A549 (cell line): ENCODE results near the gene PRDM15. TPM values are rescaled to one million over a fixed set of nuclear protein-coding genes. Genes with fewer than 3 reads are reported as not detected.

ENCODE experiments used
- ATAC-seq, 2 experiments: fragments of 200-7000 bp in 1 of 2; fragments of >200 bp in 1 of 2; cut with Nextera tagmentation in 1 of 2; cut with Tn5 transposase in 1 of 2; 3 replicates each; pipeline versions ENCODE4 v1.8.0 to v1.9.1; 2018 to 2020; ENCODE audit warnings: mild to moderate bottlenecking in 1 of 2, moderate library complexity in 1 of 2
- CTCF ChIA-PET: fragments of 300-600 bp; sonication (Branson Sonifier 250); formaldehyde crosslinking; extraction: SDS; loops from one replicate; lab custom pipeline; 2021; ENCODE audit warnings: antibody characterized with exemption, inconsistent platforms; lab: Yijun Ruan, JAX
- POLR2A ChIA-PET: fragments of 350-600 bp; formaldehyde crosslinking; extraction: SDS; loops from one replicate; lab custom pipeline; 2021; ENCODE audit warnings: antibody characterized with exemption, inconsistent platforms; lab: Yijun Ruan, JAX
- DNase-seq, 2 experiments: peaks; one replicate each; pipeline versions ENCODE4 v3.0.0 to v3.0.0-alpha.2; 2011 to 2016; ENCODE audit warnings: low read depth in 1 of 2, low spot score in 1 of 2
- FAIRE-seq: peaks from 2 replicates; lab custom pipeline; 2011; peaks lifted over from hg19 to GRCh38; lab: Jason Lieb, UNC
- H3K27ac ChIP-seq, 2 experiments: fragments of >200 bp; sonication (Bioruptor Twin); formaldehyde crosslinking; 3 replicates each; pipeline ENCODE4 v1.5.1; 2016 to 2017
- H3K4me1 ChIP-seq: fragments of >200 bp; sonication (Bioruptor Twin); formaldehyde crosslinking; 3 replicates; pipeline ENCODE4 v1.6.1; 2016
- H3K4me2 ChIP-seq: fragments of >200 bp; sonication (Bioruptor Twin); formaldehyde crosslinking; 3 replicates; pipeline ENCODE4 v1.6.1; 2016
- H3K4me3 ChIP-seq: fragments of >200 bp; sonication (Bioruptor Twin); formaldehyde crosslinking; 3 replicates; pipeline ENCODE4 v1.5.1; 2016
- H3K9me3 ChIP-seq: fragments of >200 bp; sonication (Bioruptor Twin); formaldehyde crosslinking; 3 replicates; pipeline ENCODE4 v1.6.1; 2016
- CHD2 ChIP-seq: fragments of 150-350 bp; IDR thresholded peaks from 2 replicates; pipeline ENCODE4 v1.6.1; 2014; ENCODE audit warnings: low read length; ENCODE audit not compliant: partially characterized antibody
- EHF ChIP-seq: fragments of 250-450 bp; sonication (Bioruptor Pico); IDR thresholded peaks from 2 replicates; pipeline ENCODE4 v1.5.0; 2020; ENCODE audit warnings: mild to moderate bottlenecking
- EHMT2 ChIP-seq: fragments of 200-600 bp; sonication (generic); IDR thresholded peaks from 2 replicates; pipeline ENCODE4 v1.6.1; 2016; ENCODE audit warnings: antibody characterized with exemption, low read depth, mild to moderate bottlenecking, moderate library complexity
- FOSB ChIP-seq: fragments of 250-450 bp; sonication (Bioruptor Pico); IDR thresholded peaks from 2 replicates; pipeline ENCODE4 v1.5.0; 2020; ENCODE audit warnings: mild to moderate bottlenecking, moderate library complexity
- GATA3 ChIP-seq: IDR thresholded peaks from 2 replicates; pipeline ENCODE4 v1.6.1; 2012; ENCODE audit warnings: borderline replicate concordance
- JUN ChIP-seq, 2 experiments: fragments of >200 bp; sonication (Bioruptor Twin); formaldehyde crosslinking; IDR thresholded peaks; 2 replicates in 1 of 2; 3 replicates in 1 of 2; pipeline ENCODE4 v1.6.1; 2016 to 2017
- MAFK ChIP-seq: fragments of 450-650 bp; IDR thresholded peaks from 2 replicates; pipeline ENCODE4 v1.6.1; 2014; ENCODE audit not compliant: partially characterized antibody
- NR3C1 ChIP-seq: fragments of >200 bp; sonication (Bioruptor Twin); formaldehyde crosslinking; IDR thresholded peaks from 3 replicates; pipeline ENCODE4 v1.6.1; 2017
- PHF8 ChIP-seq: fragments of 200-600 bp; sonication (generic); IDR thresholded peaks from 2 replicates; pipeline ENCODE4 v1.6.1; 2016; ENCODE audit warnings: low read depth, mild to moderate bottlenecking, antibody characterized with exemption, moderate library complexity, borderline replicate concordance
- POLR2AphosphoS2 ChIP-seq: conservative IDR thresholded peaks from 2 replicates; pipeline ENCODE4 v1.6.1; 2012; ENCODE audit warnings: low read length, improper control_type of control experiment, inconsistent platforms
- RCOR1 ChIP-seq: fragments of 150-350 bp; IDR thresholded peaks from 2 replicates; pipeline ENCODE4 v1.6.1; 2014; ENCODE audit warnings: antibody characterized with exemption, low read length, low read depth
- RFX5 ChIP-seq: fragments of 450-650 bp; IDR thresholded peaks from 2 replicates; pipeline ENCODE4 v1.7.1; 2014; ENCODE audit warnings: antibody characterized with exemption, mild to moderate bottlenecking, moderate library complexity
- TP53 ChIP-seq: fragments of 250-450 bp; sonication (Bioruptor Pico); IDR thresholded peaks from 2 replicates; pipeline ENCODE4 v1.5.0; 2021; ENCODE audit warnings: mild to moderate bottlenecking, moderate library complexity
- ZC3H11A ChIP-seq: fragments of 450-650 bp; IDR thresholded peaks from 2 replicates; pipeline ENCODE4 v1.6.1; 2014; ENCODE audit warnings: antibody characterized with exemption, mild to moderate bottlenecking
- ZNF302 ChIP-seq: fragments of 250-450 bp; sonication (Bioruptor Pico); IDR thresholded peaks from 2 replicates; pipeline ENCODE4 v1.9.0; 2021; ENCODE audit warnings: inconsistent platforms, mild to moderate bottlenecking, moderate library complexity
- WGBS: methylation state at CpG from one replicate; pipeline ENCODE4 v1.1.6; 2017; ENCODE audit errors: missing lambda C conversion rate; 5-methylcytosine and 5-hydroxymethylcytosine counted together
- polyA plus RNA-seq, 4 experiments: library from polyadenylated mRNA; depleted of rRNA in 3 of 4; stranded (reverse); fragments of >200 nt; fragmentation: RNase III in 1 of 4; extraction: RNeasy Plus Mini Kit Qiagen cat#74134 plus additional on column Dnase treatment in 1 of 4; gene quantifications; 2 replicates in 3 of 4; 3 replicates in 1 of 4; pipeline ENCODE4 v1.2.3, GENCODE V29; 2011 to 2017
- TF ChIP-seq, protein P1 (sequence below): IDR thresholded peaks from 2 replicates; pipeline ENCODE4 v1.6.1; 2012
- TF ChIP-seq, protein P2 (sequence below): fragments of 150-350 bp; IDR thresholded peaks from 2 replicates; pipeline ENCODE4 v1.6.1; 2014; ENCODE audit warnings: low read depth, mild to moderate bottlenecking, low read length
- TF ChIP-seq, protein P3 (sequence below): fragments of >200 bp; sonication (Bioruptor Twin); formaldehyde crosslinking; IDR thresholded peaks from 3 replicates; pipeline ENCODE4 v1.5.1; 2016
- TF ChIP-seq, protein P4 (sequence below): IDR thresholded peaks from 2 replicates; pipeline ENCODE4 v1.6.1; 2012; ENCODE audit warnings: low read depth, borderline replicate concordance

Gene PRDM15
- polyA plus RNA-seq, 2 of the 4 experiments (the other 2 are of a cell fraction), result 4.5 to 6.1 TPM

DNA sequence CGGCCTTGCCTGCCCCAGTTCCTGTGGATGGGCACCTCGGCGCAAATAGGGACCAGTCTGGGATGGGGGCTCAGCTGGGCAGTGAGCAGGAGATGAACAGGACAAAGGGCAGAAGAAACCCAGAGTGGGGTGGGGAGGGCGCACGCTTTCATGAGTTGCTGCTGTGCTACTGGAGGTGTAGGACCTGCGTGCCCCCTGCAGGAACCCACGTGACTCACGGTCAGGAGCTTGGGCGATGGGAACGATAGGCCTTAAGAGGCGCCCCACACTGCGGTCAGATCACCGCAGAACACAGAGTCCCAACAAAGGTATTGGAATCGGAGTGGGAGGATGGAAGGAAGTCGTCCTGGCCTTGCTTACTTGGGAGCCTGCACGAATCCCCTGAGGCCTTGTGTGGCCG lies 17.2 kb downstream of the PRDM15 start (continued):
- TF ChIP-seq, protein P1, sequence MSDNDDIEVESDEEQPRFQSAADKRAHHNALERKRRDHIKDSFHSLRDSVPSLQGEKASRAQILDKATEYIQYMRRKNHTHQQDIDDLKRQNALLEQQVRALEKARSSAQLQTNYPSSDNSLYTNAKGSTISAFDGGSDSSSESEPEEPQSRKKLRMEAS, result no peak
- TF ChIP-seq EHF (CRISPR knock-in tag) (no peak), NR3C1 (no peak)
- TF ChIP-seq, protein P2, sequence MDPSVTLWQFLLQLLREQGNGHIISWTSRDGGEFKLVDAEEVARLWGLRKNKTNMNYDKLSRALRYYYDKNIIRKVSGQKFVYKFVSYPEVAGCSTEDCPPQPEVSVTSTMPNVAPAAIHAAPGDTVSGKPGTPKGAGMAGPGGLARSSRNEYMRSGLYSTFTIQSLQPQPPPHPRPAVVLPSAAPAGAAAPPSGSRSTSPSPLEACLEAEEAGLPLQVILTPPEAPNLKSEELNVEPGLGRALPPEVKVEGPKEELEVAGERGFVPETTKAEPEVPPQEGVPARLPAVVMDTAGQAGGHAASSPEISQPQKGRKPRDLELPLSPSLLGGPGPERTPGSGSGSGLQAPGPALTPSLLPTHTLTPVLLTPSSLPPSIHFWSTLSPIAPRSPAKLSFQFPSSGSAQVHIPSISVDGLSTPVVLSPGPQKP, result no peak

DNA sequence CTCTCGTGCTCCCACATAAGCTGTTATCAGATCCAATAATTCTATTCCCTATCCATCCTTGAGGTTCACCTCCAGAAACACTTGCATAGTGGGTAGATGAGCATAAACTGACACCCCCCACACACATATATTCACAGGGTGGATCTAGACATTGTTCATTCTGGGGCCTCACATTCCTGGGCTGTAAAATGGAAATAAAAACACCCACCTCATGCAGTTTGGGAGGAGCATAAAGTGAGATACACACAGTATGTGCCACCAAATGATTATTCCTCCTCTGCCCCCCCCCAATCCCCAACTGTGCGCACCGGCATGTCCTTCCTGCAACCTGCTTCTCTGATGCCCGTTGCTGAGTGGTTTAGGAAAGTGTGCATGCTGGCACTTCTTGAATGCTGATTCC lies 17.9 kb downstream of the PRDM15 start:
- DNase-seq (no peak), FAIRE-seq (no peak)
- H3K9me3 ChIP-seq, result no peaks in the 10 kb centered on the region
- WGBS, result 86% methylated on average over 4 of the region's 4 CpGs
- TF ChIP-seq, protein P3, sequence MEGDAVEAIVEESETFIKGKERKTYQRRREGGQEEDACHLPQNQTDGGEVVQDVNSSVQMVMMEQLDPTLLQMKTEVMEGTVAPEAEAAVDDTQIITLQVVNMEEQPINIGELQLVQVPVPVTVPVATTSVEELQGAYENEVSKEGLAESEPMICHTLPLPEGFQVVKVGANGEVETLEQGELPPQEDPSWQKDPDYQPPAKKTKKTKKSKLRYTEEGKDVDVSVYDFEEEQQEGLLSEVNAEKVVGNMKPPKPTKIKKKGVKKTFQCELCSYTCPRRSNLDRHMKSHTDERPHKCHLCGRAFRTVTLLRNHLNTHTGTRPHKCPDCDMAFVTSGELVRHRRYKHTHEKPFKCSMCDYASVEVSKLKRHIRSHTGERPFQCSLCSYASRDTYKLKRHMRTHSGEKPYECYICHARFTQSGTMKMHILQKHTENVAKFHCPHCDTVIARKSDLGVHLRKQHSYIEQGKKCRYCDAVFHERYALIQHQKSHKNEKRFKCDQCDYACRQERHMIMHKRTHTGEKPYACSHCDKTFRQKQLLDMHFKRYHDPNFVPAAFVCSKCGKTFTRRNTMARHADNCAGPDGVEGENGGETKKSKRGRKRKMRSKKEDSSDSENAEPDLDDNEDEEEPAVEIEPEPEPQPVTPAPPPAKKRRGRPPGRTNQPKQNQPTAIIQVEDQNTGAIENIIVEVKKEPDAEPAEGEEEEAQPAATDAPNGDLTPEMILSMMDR, result no peak
- TF ChIP-seq JUN (IDR thresholded peaks at IDR 0.05) (no peak), EHMT2 (no peak), PHF8 (no peak), EHF (CRISPR knock-in tag) (no peak), ZNF302 (CRISPR knock-in tag) (no peak), MAFK (no peak), NR3C1 (no peak)
- TF ChIP-seq, all 56 proteins: peak for 0
- Histone ChIP-seq H3K4me2 (no peak overlapping the region), H3K27ac (no peak overlapping the region), H3K4me3 (no peak overlapping the region), H3K4me1 (peaks cover 12% of the 10 kb centered on the region; the same call in 2 of the 3 replicates)
- ChIA-PET CTCF (interaction anchor here (0.9 kb wide), 1 partner anchor 249 kb away, joined by 3 read pairs; no protein-coding TSS in a partner anchor), POLR2A (no interaction called here)
- no peak for ATAC-seq

DNA sequence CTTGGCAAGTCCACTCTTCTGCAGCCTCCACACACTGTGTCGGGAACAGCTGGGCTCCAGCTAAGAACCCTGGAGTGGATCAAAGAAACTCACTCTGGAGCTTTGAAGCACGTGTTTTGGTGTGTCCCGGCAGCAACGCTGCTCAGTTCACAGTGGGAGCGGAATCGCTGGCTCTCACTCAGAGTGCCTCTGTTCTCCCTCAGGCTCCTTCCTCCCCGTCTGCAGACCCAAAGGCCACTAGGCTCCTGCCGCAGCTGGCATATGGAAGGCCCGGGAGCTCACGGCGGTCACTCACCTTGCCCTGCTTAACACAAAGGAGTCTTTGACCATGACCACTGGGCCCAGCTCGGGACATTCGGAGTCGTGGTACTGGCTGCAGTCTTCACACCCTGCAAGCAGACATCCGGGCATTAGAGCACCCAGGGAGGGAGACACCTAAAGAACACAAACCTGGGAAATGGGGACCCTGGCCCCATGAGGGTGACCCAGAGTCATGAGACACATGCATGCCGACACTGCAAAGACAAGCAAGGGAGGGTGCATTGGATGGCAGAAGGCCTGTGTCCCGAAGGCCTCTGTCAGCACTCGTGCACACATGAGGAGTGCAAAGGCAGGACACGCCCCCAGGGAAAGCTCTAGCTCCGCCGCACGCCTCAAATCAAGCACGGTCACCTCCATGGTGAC lies 19.7 kb downstream of the PRDM15 start:
- FAIRE-seq (no peak), DNase-seq (no peak)
- WGBS, result 94% methylated on average over 8 of the region's 23 CpGs
- no peaks in the 10 kb centered on the region for H3K9me3 ChIP-seq
- POLR2A ChIA-PET, result no interaction called here
- no peak overlapping the region for H3K4me3 ChIP-seq
- H3K4me2 ChIP-seq, result no peak overlapping the region
- peaks cover 12% of the 10 kb centered on the region; the same call in 2 of the 3 replicates for H3K4me1 ChIP-seq
- no peak overlapping the region for H3K27ac ChIP-seq
- TF ChIP-seq NR3C1, result no peak
- TF ChIP-seq EHF (CRISPR knock-in tag), result no peak
- TF ChIP-seq, protein P4, sequence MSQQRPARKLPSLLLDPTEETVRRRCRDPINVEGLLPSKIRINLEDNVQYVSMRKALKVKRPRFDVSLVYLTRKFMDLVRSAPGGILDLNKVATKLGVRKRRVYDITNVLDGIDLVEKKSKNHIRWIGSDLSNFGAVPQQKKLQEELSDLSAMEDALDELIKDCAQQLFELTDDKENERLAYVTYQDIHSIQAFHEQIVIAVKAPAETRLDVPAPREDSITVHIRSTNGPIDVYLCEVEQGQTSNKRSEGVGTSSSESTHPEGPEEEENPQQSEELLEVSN, result no peak
- TF ChIP-seq FOSB (CRISPR knock-in tag), result no peak
- no peak for TF ChIP-seq CHD2
- TF ChIP-seq, all 56 proteins: peak for 0
- CTCF ChIA-PET, result interaction anchor here (1.1 kb wide), 1 partner anchor 249 kb away, joined by 3 read pairs; no protein-coding TSS in a partner anchor
- no peak for ATAC-seq

DNA sequence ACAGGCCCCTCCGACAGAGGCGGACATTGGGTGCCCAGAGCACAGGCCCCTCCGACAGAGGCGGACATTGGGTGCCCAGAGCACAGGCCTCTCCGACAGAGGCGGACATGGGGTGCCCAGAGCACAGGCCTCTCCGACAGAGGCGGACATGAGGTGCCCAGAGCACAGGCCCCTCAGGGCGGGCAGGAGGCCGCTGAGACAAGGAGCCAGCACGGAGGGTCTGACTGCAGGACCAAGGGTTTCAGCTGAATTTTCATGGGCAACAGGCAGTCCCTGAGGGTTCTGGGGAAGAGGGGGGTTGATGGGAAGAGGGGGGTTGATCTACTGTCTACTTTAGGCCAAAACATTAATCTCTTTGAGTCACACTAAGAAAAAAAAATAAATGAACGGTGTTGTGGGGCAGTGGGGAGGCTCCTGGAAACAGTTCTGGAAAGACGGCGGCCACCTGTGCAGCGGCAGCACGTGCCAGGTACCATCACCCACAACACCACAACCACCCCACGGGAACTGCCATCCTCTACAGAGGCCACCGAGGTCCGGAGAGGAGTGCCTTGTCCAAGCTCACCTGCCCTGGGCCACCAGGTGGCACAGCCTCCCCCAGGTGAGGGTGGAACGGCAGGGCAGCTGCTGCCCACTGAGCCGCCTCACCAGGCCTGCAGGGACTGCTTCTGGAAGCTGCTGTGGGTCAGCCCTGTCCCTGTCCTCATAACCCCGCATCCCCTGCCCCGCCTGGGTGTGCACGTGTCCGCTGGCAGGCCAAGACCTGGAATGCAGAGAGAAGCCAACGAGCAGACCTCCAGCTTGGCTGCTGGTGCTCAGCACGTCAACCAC lies 20.5 kb downstream of the PRDM15 start:
- POLR2A ChIA-PET, result no interaction called here
- CTCF ChIA-PET, result no interaction called here

More for the DNA sequence above, 20.5 kb downstream of the PRDM15 start:
- TF ChIP-seq POLR2AphosphoS2, result no peak
- TF ChIP-seq TP53, result no peak
- TF ChIP-seq MAFK, result no peak
- no peak for TF ChIP-seq GATA3
- TF ChIP-seq RFX5, result no peak
- TF ChIP-seq RCOR1, result no peak
- TF ChIP-seq ZC3H11A, result no peak
- Histone ChIP-seq H3K27ac (no peak overlapping the region), H3K4me2 (no peak overlapping the region), H3K9me3 (no peaks in the 10 kb centered on the region), H3K4me1 (peaks cover 11% of the 10 kb centered on the region; the same call in 2 of the 3 replicates), H3K4me3 (no peak overlapping the region)
- no peak for DNase-seq
- WGBS, result 86% methylated on average over 10 of the region's 27 CpGs
- FAIRE-seq, result no peak
- no peak for ATAC-seq
